HG03025 (cell line): ENCODE results near the gene UST.
"Not testable (repeated sequence)": the region's sequence is repeated elsewhere in the genome, so short reads cannot be mapped to it uniquely, and the experiment has no call there.

Source experiments
- ATAC-seq: cut with Tn5 transposase; IDR thresholded peaks from one replicate; pipeline ENCODE4 v1.9.1; 2021; ENCODE audit warnings: mild to moderate bottlenecking, moderate library complexity; ENCODE audit not compliant: unreplicated experiment, low FRiP score

UST gene

GRCh38 chr6:149095842-149096241 is 349.0 kb downstream of the UST start:
- no peak for ATAC-seq

- no peak for ATAC-seq
Measured at GRCh38 chr6:149097794-149098193, 351.0 kb downstream of the UST start.

DNA sequence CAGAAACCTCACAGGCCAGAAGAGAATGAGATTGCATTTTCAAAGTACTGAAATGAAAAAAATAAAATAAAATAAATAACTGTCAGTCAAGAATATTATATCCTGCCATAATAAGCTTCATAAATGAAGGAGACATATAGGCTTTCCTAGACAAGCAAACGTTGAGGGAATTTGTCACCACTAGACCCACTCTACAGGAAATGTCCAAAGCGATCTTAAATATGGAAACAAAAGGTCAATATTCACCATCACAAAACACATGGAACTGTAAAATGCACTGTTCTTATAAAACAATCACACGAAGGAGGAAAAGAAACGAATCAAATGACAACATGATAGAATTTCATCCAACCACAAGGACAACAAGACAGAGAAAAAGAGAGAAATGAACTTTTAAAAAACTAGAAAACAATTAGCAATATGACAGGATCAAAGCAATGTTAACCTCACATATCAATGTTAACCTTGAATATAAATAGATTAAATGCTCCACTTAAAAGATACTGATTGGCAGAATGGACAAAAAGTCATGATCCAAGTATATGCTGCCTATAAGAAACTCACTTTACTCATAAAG is 352.0 kb downstream of the UST start:
- ATAC-seq: no peak

GRCh38 chr6:149102324-149102723 is 355.5 kb downstream of the UST start:
- no peak for ATAC-seq

- not testable (repeated sequence) for ATAC-seq
Measured at GRCh38 chr6:149103950-149104349, 357.1 kb downstream of the UST start.

GRCh38 chr6:149107520-149107919 is 360.7 kb downstream of the UST start:
- no peak for ATAC-seq

GRCh38 chr6:149108038-149108748 is 361.4 kb downstream of the UST start:
- no peak for ATAC-seq

- no peak for ATAC-seq
Measured at GRCh38 chr6:149108749-149109100, 361.9 kb downstream of the UST start.

GRCh38 chr6:149109397-149110070 is 362.7 kb downstream of the UST start:
- no peak for ATAC-seq

GRCh38 chr6:149111556-149112115 is 364.8 kb downstream of the UST start:
- no peak for ATAC-seq

- no peak for ATAC-seq
Measured at GRCh38 chr6:149112976-149113375, 366.1 kb downstream of the UST start.

DNA sequence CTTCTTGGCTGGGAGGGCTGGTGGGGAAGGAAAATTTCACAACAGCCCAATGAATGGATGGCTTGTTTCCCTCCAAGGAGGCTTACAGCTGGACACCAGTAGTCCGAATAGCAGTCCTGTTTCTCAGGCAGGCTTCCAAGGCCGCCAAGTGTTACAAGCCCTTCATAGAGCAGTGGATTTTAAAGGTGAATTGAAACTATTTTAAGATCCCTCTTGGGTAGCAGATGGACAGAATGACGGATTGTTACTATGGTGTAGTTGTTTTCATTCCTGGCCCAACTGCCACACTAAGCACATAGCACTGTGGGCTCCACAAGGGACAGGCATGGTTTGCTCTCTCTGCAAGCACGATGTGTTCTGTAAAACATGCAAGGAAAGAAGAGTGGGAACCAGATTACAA is 367.3 kb downstream of the UST start:
- no peak for ATAC-seq

- no peak for ATAC-seq
Measured at GRCh38 chr6:149118737-149119653, 372.2 kb downstream of the UST start.

- ATAC-seq: no peak
Measured at GRCh38 chr6:149122850-149123821, 376.3 kb downstream of the UST start.

DNA sequence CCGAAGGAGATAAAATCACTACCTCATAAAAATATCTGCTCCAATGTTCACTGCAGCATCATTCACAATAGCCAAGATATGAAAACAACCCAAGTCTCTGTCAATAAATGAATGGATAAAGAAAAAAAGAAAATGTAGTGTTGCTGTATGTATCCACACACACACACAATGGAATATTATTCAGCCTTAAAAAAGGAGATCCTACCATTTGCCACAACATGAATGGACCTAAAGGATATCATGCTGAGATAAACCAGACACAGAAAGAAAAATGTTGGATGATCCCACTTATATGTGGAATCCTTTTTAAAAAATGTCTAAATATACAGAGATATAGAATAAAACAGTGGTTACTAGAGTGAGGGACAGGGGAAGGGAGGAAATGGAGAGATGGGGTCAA is 378.5 kb downstream of the UST start:
- no peak for ATAC-seq
